T-cell (primary cell): ENCODE data around the gene CD6. TPM values are rescaled to one million over a fixed set of nuclear protein-coding genes. Genes with fewer than 3 reads are reported as not detected.
A peak's percentile ranks its signal among the peaks of the same experiment; 100 is the strongest.

ENCODE experiments used
- ATAC-seq, 4 experiments: fragments of 200-7000 bp in 3 of 4; fragments of 150-1000 bp in 1 of 4; cut with Tn5 transposase; replicated peaks in 1 of 4; 1 replicate in 3 of 4; 2 replicates in 1 of 4; pipeline ENCODE4 v1.10.0; 2021; ENCODE audit warnings: moderate library complexity in 3 of 4, mild to moderate bottlenecking in 2 of 4, moderate number of reproducible peaks in 1 of 4
- CTCF ChIA-PET, 2 donors: fragments of 300-600 bp; sonication (Branson Sonifier 250); formaldehyde crosslinking; loops; one replicate each; lab custom pipeline; 2022; ENCODE audit warnings: antibody characterized with exemption in 2 of 2; lab: Charles Lee
- POLR2A ChIA-PET, 2 donors: fragments of 300-600 bp; sonication (Branson Sonifier 250); formaldehyde crosslinking; loops; one replicate each; lab custom pipeline; 2022; ENCODE audit warnings: antibody characterized with exemption in 2 of 2; lab: Charles Lee
- DNase-seq, 35 experiments: peaks; one replicate each; pipeline versions ENCODE4 v3.0.0 to v3.0.0-alpha.2; 2013 to 2023
- H3K27ac ChIP-seq: one replicate; pipeline ENCODE4 v1.5.1; 2013; ENCODE audit warnings: low read length
- H3K27me3 ChIP-seq, 2 experiments: replicated peaks in 1 of 2; 1 replicate in 1 of 2; 2 replicates in 1 of 2; pipeline versions ENCODE4 v1.6.1 to v1.7.0; 2013; ENCODE audit warnings: low read length in 1 of 2, mixed read lengths in 1 of 2; ENCODE audit not compliant: control insufficient read depth in 2 of 2, insufficient read depth in 2 of 2; ENCODE audit errors: extremely low read depth in 1 of 2
- H3K36me3 ChIP-seq, 2 donors: 1 replicate in 1 of 2; 2 replicates in 1 of 2; pipeline versions ENCODE4 v1.6.1 to v1.7.0; 2013; ENCODE audit warnings: low read length in 1 of 2; ENCODE audit not compliant: control insufficient read depth in 2 of 2, insufficient read depth in 1 of 2; ENCODE audit errors: extremely low read depth in 1 of 2
- H3K4me1 ChIP-seq, 2 experiments: 1 replicate in 1 of 2; 2 replicates in 1 of 2; pipeline versions ENCODE4 v1.6.1 to v1.7.0; 2013; ENCODE audit warnings: low read length in 2 of 2, mixed read lengths in 1 of 2; ENCODE audit not compliant: insufficient read depth in 2 of 2, control insufficient read depth in 1 of 2; ENCODE audit errors: extremely low read depth in 1 of 2
- H3K4me3 ChIP-seq, 2 donors: 1 replicate in 1 of 2; 2 replicates in 1 of 2; pipeline versions ENCODE4 v1.5.1 to v1.7.0; 2013; ENCODE audit warnings: mild to moderate bottlenecking in 2 of 2, low read length in 1 of 2, moderate library complexity in 1 of 2; ENCODE audit not compliant: control insufficient read depth in 1 of 2; ENCODE audit errors: extremely low read depth in 1 of 2
- H3K9me3 ChIP-seq: 2 replicates; pipeline ENCODE4 v1.7.0; 2013
- H3K27ac Mint-ChIP-seq, 2 donors: one replicate each; pipeline ENCODE4 v1.8.0; 2020 to 2021; ENCODE audit warnings: mild to moderate bottlenecking in 2 of 2, mixed read lengths in 2 of 2
- H3K27me3 Mint-ChIP-seq, 2 donors: one replicate each; pipeline ENCODE4 v1.8.0; 2021 to 2022; ENCODE audit warnings: mixed read lengths in 2 of 2
- H3K36me3 Mint-ChIP-seq: one replicate; pipeline ENCODE4 v1.8.0; 2021; ENCODE audit warnings: mixed read lengths
- H3K4me1 Mint-ChIP-seq, 3 donors: one replicate each; pipeline ENCODE4 v1.8.0; 2020 to 2022; ENCODE audit warnings: mixed read lengths in 3 of 3, mild to moderate bottlenecking in 1 of 3
- H3K4me3 Mint-ChIP-seq, 3 donors: one replicate each; pipeline ENCODE4 v1.8.0; 2020 to 2022; ENCODE audit warnings: mild to moderate bottlenecking in 3 of 3, mixed read lengths in 3 of 3, moderate library complexity in 3 of 3
- H3K9me3 Mint-ChIP-seq, 3 donors: one replicate each; pipeline ENCODE4 v1.8.0; 2020 to 2022; ENCODE audit warnings: mixed read lengths in 3 of 3
- WGBS: methylation state at CpG from one replicate; pipeline ENCODE4 v1.1.5; 2013; ENCODE audit warnings: missing lambda C conversion rate; ENCODE audit not compliant: insufficient coverage; 5-methylcytosine and 5-hydroxymethylcytosine counted together
- total RNA-seq, 35 experiments: library from RNA in 6 of 35; stranded (reverse) in 6 of 35; fragments of 120-200 nt in 1 of 35; gene quantifications; one replicate each; pipeline versions ENCODE4 v1.2.1 to v1.2.4 and lab custom pipeline; 2013 to 2026

Gene CD6
- total RNA-seq (100 to 1,000 TPM; 413 to 594 (median 495) TPM), total RNA-seq (lab: John Stamatoyannopoulos, UW) (251 to 1,180 (median 530) reads per million in 29 experiments)
- total RNA-seq (2013), result 185 TPM

GRCh38 chr11:60971520-60971919 lies at the start of gene CD6:
Gene CD6, plus strand, starts transcription at chr11:60971680. Its CDS starts 186 bp downstream, at chr11:60971866.
- H3K27me3 Mint-ChIP-seq, result peaks cover 0 to 2% of the 10 kb centered on the region in 2 donors
- Histone ChIP-seq H3K27ac (peak within 1 kb of the TSS; percentile 85), H3K27me3 (no peaks in the 10 kb centered on the region), H3K36me3 (peaks cover 0 to 3% of the 10 kb centered on the region in 2 donors), H3K4me3 (peak within 1 kb of the TSS; percentile 79 to 98), H3K9me3 (no peaks in the 10 kb centered on the region), H3K4me1 (peaks cover 29 to 42% of the 10 kb centered on the region in 2 experiments)
- no peaks in the 10 kb centered on the region for H3K9me3 Mint-ChIP-seq
- DNase-seq (peak in 34 of 35 experiments; percentile 58 to 85 (median 71)), ATAC-seq (peak; percentile 78 to 84 (median 83))
- peak within 1 kb of the TSS; percentile 92 to 94 (median 93) for H3K4me3 Mint-ChIP-seq
- H3K4me1 Mint-ChIP-seq, result peaks cover 33 to 51% (median 38%) of the 10 kb centered on the region in 3 donors
- H3K27ac Mint-ChIP-seq, result peak within 1 kb of the TSS; percentile 95 to 96
- peaks cover 29% of the 10 kb centered on the region for H3K36me3 Mint-ChIP-seq
- CTCF ChIA-PET, result interaction anchor here (0.7 to 2.5 kb wide), 6 partner anchors 10 to 216 kb away, joined by 3 to 10 read pairs (median 6); partner anchors contain the start of gene VPS37C (in 1 of the 2)
- POLR2A ChIA-PET, result interaction anchor here (0.7 to 1.7 kb wide), 5 partner anchors 11 to 71 kb away, joined by 3 to 5 read pairs (median 4); no protein-coding TSS in a partner anchor
- under 1% methylated on average over 12 of the region's 16 CpGs for WGBS

- Histone ChIP-seq H3K36me3 (peaks cover 11 to 45% of the 10 kb centered on the region in 2 donors), H3K4me1 (peaks cover 0 to 30% of the 10 kb centered on the region in 2 experiments), H3K27ac (no peak overlapping the region), H3K27me3 (peaks cover 0 to 51% of the 10 kb centered on the region in 2 experiments), H3K4me3 (no peak overlapping the region), H3K9me3 (no peaks in the 10 kb centered on the region)
- Mint-ChIP-seq H3K4me3 (no peak overlapping the region), H3K36me3 (peaks cover 47% of the 10 kb centered on the region), H3K27ac (no peak overlapping the region), H3K27me3 (peaks cover 11 to 30% of the 10 kb centered on the region in 2 donors), H3K4me1 (peaks cover 18 to 28% (median 26%) of the 10 kb centered on the region in 3 donors), H3K9me3 (no peaks in the 10 kb centered on the region)
- WGBS, result 94% methylated on average over 19 of the region's 23 CpGs
- DNase-seq (no peak), ATAC-seq (no peak)
- POLR2A ChIA-PET, result no interaction called here
- CTCF ChIA-PET, result no interaction called here
Observed at GRCh38 chr11:60921777-60922335, 49.6 kb upstream of the CD6 start.

GRCh38 chr11:60922906-60923305 lies 48.6 kb upstream of the CD6 start:
- 91% methylated on average over 5 of the region's 6 CpGs for WGBS
- ChIA-PET CTCF (interaction anchor here in 1 of 2 donors (1.9 kb wide), 1 partner anchor 8 kb away, joined by 11 read pairs; the partner anchor contains the start of gene TMEM109), POLR2A (no interaction called here)
- Mint-ChIP-seq H3K9me3 (no peaks in the 10 kb centered on the region), H3K27me3 (peaks cover 11 to 33% of the 10 kb centered on the region in 2 donors), H3K4me1 (peaks cover 12 to 22% (median 21%) of the 10 kb centered on the region in 3 donors), H3K27ac (no peak overlapping the region), H3K4me3 (peak overlapping the region in 1 of 3 donors; percentile 69), H3K36me3 (peaks cover 43% of the 10 kb centered on the region)
- Histone ChIP-seq H3K9me3 (no peaks in the 10 kb centered on the region), H3K36me3 (peaks cover 11 to 42% of the 10 kb centered on the region in 2 donors), H3K4me1 (peaks cover 0 to 26% of the 10 kb centered on the region in 2 experiments), H3K27ac (no peak overlapping the region), H3K27me3 (peaks cover 0 to 56% of the 10 kb centered on the region in 2 experiments), H3K4me3 (no peak overlapping the region)
- ATAC-seq (no peak), DNase-seq (no peak)

- ATAC-seq (no peak), DNase-seq (no peak)
- H3K27me3 Mint-ChIP-seq, result peaks cover 11 to 33% of the 10 kb centered on the region in 2 donors
- Histone ChIP-seq H3K36me3 (peaks cover 11 to 41% of the 10 kb centered on the region in 2 donors), H3K4me1 (peaks cover 0 to 26% of the 10 kb centered on the region in 2 experiments), H3K27me3 (peaks cover 0 to 56% of the 10 kb centered on the region in 2 experiments), H3K4me3 (no peak overlapping the region), H3K9me3 (no peaks in the 10 kb centered on the region), H3K27ac (no peak overlapping the region)
- no peak overlapping the region for H3K27ac Mint-ChIP-seq
- H3K9me3 Mint-ChIP-seq, result no peaks in the 10 kb centered on the region
- ChIA-PET CTCF (interaction anchor here in 1 of 2 donors (1.9 kb wide), 1 partner anchor 9 kb away, joined by 11 read pairs; the partner anchor contains the start of gene TMEM109), POLR2A (no interaction called here)
- peak overlapping the region in 2 of 3 donors; percentile 54 to 69 for H3K4me3 Mint-ChIP-seq
- H3K4me1 Mint-ChIP-seq, result peaks cover 12 to 22% (median 18%) of the 10 kb centered on the region in 3 donors
- peaks cover 43% of the 10 kb centered on the region for H3K36me3 Mint-ChIP-seq
- WGBS, result no CpG with 5 or more reads among the region's 5 CpGs
Observed at GRCh38 chr11:60923326-60923725, 48.2 kb upstream of the CD6 start.

- Histone ChIP-seq H3K4me1 (peaks cover 0 to 26% of the 10 kb centered on the region in 2 experiments), H3K27ac (no peak overlapping the region), H3K27me3 (peaks cover 0 to 61% of the 10 kb centered on the region in 2 experiments), H3K4me3 (peak overlapping the region; percentile 44 to 54), H3K9me3 (no peaks in the 10 kb centered on the region), H3K36me3 (peaks cover 11 to 41% of the 10 kb centered on the region in 2 donors)
- DNase-seq (no peak), ATAC-seq (no peak)
- ChIA-PET CTCF (interaction anchor here in 1 of 2 donors (1.9 kb wide), 1 partner anchor 9 kb away, joined by 11 read pairs; the partner anchor contains the start of gene TMEM109), POLR2A (no interaction called here)
- Mint-ChIP-seq H3K36me3 (peaks cover 43% of the 10 kb centered on the region), H3K27ac (no peak overlapping the region), H3K4me3 (peak overlapping the region; percentile 36 to 69 (median 55)), H3K27me3 (peaks cover 11 to 33% of the 10 kb centered on the region in 2 donors), H3K9me3 (no peaks in the 10 kb centered on the region), H3K4me1 (peaks cover 12 to 22% (median 18%) of the 10 kb centered on the region in 3 donors)
- WGBS, result 64% methylated on average over 6 of the region's 6 CpGs
Observed at GRCh38 chr11:60923800-60924109, 47.7 kb upstream of the CD6 start.

GRCh38 chr11:60924110-60924905 lies 47.2 kb upstream of the CD6 start, which contains the start of gene TMEM132A:
Gene TMEM132A, plus strand, starts transcription at chr11:60924460. Its CDS starts 174 bp downstream, at chr11:60924634.
- DNase-seq, result peak in 1 of 35 experiments; percentile 33
- Histone ChIP-seq H3K4me3 (peak within 1 kb of the TSS; percentile 44 to 54), H3K9me3 (no peaks in the 10 kb centered on the region), H3K36me3 (peaks cover 11 to 37% of the 10 kb centered on the region in 2 donors), H3K27me3 (peaks cover 0 to 64% of the 10 kb centered on the region in 2 experiments), H3K4me1 (peaks cover 0 to 26% of the 10 kb centered on the region in 2 experiments), H3K27ac (no peak within 1 kb of the TSS)
- peak; percentile 41 to 58 (median 48) for ATAC-seq
- Mint-ChIP-seq H3K36me3 (peaks cover 42% of the 10 kb centered on the region), H3K4me1 (peaks cover 12 to 22% (median 18%) of the 10 kb centered on the region in 3 donors), H3K27me3 (peaks cover 11 to 35% of the 10 kb centered on the region in 2 donors), H3K4me3 (peak within 1 kb of the TSS; percentile 63 to 69 (median 64)), H3K9me3 (no peaks in the 10 kb centered on the region), H3K27ac (no peak within 1 kb of the TSS)
- POLR2A ChIA-PET, result no interaction called here
- 2% methylated on average over 62 of the region's 69 CpGs for WGBS
- CTCF ChIA-PET, result interaction anchor here in 1 of 2 donors (1.9 kb wide), 1 partner anchor 10 kb away, joined by 11 read pairs; the partner anchor contains the start of gene TMEM109
